ENCODE data around the gene ANKMY1. TPM values are rescaled to one million over a fixed set of nuclear protein-coding genes. Genes with fewer than 3 reads are reported as not detected.
A peak's percentile ranks its signal among the peaks of the same experiment; 100 is the strongest.

ANKMY1 gene
- total RNA-seq, 2 experiments from 2014 or later: 25.7 to 26.2 TPM

DNA sequence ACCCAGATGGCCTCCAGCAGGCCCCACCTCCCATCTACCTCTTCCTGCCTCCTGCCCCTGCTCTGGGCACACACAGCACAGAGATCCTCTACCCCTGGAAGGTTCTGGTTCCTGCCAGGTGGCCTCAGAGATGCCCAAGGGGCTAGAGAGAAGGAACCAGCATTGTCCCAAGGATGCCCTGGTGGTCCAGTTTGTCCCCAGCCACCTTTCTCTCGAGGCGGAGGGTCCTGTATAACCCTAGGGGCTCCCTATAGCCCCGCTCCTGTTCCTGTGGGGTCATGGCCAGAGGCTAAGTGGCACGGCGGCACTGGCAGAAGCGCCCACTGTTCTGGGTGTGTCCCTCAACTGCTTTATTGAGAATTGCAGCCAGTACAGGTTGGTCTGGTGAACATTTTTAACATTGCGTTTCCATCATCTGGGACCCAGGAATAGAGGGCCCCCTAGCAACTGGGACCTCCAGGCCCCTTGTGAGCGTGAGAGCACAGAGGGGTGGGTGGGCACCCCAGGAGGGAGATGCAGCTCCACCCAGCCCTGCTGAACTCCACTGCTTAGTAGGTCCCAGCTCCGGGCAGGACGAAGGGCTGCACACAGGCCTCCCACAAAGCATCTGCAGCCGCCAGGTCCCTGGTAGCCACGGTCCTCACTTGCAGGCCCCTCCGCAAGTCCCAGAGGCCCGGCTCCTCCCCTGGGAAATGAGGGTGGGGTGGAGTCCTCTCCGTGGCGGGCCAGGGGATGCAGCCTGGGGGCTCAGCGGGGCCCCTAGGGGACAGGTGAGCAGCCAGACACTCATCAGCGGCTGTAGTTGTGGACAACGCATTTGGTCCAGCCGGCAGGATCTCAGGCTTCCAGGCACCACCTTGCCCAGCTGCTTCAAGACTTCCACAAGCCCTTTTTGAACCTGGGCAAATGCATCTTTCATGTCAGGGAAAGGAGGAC lies 89.2 kb downstream of the ANKMY1 start:
- Mint-ChIP-seq H3K27ac (no peak overlapping the region), H3K4me1 (ENCODE audit: low read depth) (no peaks in the 10 kb centered on the region), H3K9me3 (no peaks in the 10 kb centered on the region), H3K27me3 (no peaks in the 10 kb centered on the region), H3K36me3 (ENCODE audit: low read depth) (peaks cover 24% of the 10 kb centered on the region), H3K4me3 (no peak overlapping the region)
- no peaks in the 10 kb centered on the region for H3K4me1 ChIP-seq (ENCODE audit: insufficient read depth, low read length)
- ATAC-seq (ENCODE audit: poor library complexity) (no peak), DNase-seq (peak in 3 of 14 experiments; percentile 1 to 10 (median 4))
- H3K4me3 ChIP-seq (ENCODE audit: low read length): no peak overlapping the region
- H3K36me3 ChIP-seq (ENCODE audit: insufficient read depth, low read length): peaks cover 2% of the 10 kb centered on the region
- TF ChIP-seq, protein P1, sequence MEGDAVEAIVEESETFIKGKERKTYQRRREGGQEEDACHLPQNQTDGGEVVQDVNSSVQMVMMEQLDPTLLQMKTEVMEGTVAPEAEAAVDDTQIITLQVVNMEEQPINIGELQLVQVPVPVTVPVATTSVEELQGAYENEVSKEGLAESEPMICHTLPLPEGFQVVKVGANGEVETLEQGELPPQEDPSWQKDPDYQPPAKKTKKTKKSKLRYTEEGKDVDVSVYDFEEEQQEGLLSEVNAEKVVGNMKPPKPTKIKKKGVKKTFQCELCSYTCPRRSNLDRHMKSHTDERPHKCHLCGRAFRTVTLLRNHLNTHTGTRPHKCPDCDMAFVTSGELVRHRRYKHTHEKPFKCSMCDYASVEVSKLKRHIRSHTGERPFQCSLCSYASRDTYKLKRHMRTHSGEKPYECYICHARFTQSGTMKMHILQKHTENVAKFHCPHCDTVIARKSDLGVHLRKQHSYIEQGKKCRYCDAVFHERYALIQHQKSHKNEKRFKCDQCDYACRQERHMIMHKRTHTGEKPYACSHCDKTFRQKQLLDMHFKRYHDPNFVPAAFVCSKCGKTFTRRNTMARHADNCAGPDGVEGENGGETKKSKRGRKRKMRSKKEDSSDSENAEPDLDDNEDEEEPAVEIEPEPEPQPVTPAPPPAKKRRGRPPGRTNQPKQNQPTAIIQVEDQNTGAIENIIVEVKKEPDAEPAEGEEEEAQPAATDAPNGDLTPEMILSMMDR (IDR thresholded peaks at IDR 0.05): no peak
- H3K27ac ChIP-seq (ENCODE audit: low read depth in 1 of 2, low read length in 2 of 2): no peak overlapping the region
- POLR2A ChIA-PET: no interaction called here
- intact Hi-C loops (cut with DNase I, micrococcal nuclease): no loop called here
- H3K9me3 ChIP-seq (ENCODE audit: control insufficient read depth in 1 of 2, insufficient read depth in 1 of 2, low read length in 2 of 2): peaks cover 18 to 23% of the 10 kb centered on the region in 2 experiments
- H3K27me3 ChIP-seq (ENCODE audit: control insufficient read depth in 1 of 2, insufficient read depth in 2 of 2, low read length in 2 of 2): no peaks in the 10 kb centered on the region
- CTCF ChIA-PET: no interaction called here

DNA sequence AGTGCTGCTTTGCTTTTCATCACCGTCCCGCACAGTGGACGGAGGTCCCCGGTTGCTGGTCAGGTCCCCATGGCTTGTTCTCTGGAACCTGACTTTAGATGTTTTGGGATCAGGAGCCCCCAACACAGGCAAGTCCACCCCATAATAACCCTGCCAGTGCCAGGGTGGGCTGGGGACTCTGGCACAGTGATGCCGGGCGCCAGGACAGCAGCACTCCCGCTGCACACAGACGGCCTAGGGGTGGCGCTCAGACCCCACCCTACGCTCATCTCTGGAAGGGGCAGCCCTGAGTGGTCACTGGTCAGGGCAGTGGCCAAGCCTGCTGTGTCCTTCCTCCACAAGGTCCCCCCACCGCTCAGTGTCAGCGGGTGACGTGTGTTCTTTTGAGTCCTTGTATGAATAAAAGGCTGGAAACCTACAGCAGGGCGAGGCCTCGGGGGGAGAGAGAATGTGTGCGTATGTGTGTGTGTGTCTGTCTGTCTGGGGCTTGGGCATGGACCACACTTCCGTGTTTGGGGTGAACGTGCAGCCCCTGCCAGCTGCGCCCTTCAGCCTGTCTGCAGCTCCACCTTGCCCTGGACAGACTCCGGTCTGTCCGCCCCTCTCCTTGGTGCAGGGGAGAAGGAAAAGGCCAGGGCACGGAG lies 90.0 kb downstream of the ANKMY1 start:
- intact Hi-C loops (cut with DNase I, micrococcal nuclease): no loop called here
- peaks cover 18% of the 10 kb centered on the region for H3K36me3 Mint-ChIP-seq (ENCODE audit: low read depth)
- H3K27me3 ChIP-seq (ENCODE audit: control insufficient read depth in 1 of 2, insufficient read depth in 2 of 2, low read length in 2 of 2): no peaks in the 10 kb centered on the region
- POLR2A ChIA-PET: no interaction called here
- H3K4me3 ChIP-seq (ENCODE audit: low read length): no peak overlapping the region
- H3K9me3 Mint-ChIP-seq: no peaks in the 10 kb centered on the region
- peaks cover 11 to 25% of the 10 kb centered on the region in 2 experiments for H3K9me3 ChIP-seq (ENCODE audit: control insufficient read depth in 1 of 2, insufficient read depth in 1 of 2, low read length in 2 of 2)
- H3K27me3 Mint-ChIP-seq: no peaks in the 10 kb centered on the region
- H3K27ac ChIP-seq (ENCODE audit: low read depth in 1 of 2, low read length in 2 of 2): no peak overlapping the region
- DNase-seq: peak in 4 of 14 experiments; percentile 0 to 28 (median 6)
- H3K4me1 ChIP-seq (ENCODE audit: insufficient read depth, low read length): no peaks in the 10 kb centered on the region
- TF ChIP-seq, protein P1 (IDR thresholded peaks at IDR 0.05): no peak
- H3K4me3 Mint-ChIP-seq: no peak overlapping the region
- no peak for ATAC-seq (ENCODE audit: poor library complexity)
- peaks cover 2% of the 10 kb centered on the region for H3K36me3 ChIP-seq (ENCODE audit: insufficient read depth, low read length)
- H3K27ac Mint-ChIP-seq: no peak overlapping the region
- H3K4me1 Mint-ChIP-seq (ENCODE audit: low read depth): no peaks in the 10 kb centered on the region
- CTCF ChIA-PET: no interaction called here

DNA sequence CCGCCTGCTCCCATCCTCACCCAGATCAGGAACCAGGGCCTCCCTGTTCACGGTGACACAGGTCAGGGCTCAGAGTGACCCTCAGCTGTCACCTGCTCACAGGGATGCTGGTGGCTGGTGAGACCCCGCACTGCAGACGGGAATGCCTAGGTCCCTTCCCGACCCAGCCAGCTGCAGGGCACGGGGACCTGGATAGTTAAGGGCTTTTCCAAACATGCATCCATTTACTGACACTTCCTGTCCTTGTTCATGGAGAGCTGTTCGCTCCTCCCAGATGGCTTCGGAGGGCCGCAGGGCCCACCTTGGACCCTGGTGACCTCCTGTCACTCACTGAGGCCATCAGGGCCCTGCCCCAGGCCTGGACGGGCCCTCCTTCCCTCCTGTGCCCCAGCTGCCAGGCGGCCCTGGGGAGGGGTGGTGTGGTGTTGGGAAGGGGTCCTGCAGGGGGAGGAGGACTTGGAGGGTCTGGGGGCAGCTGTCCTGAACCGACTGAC lies 90.6 kb downstream of the ANKMY1 start:
- Mint-ChIP-seq H3K4me1 (ENCODE audit: low read depth) (no peaks in the 10 kb centered on the region), H3K27me3 (no peaks in the 10 kb centered on the region), H3K9me3 (no peaks in the 10 kb centered on the region), H3K36me3 (ENCODE audit: low read depth) (peaks cover 18% of the 10 kb centered on the region), H3K4me3 (no peak overlapping the region), H3K27ac (no peak overlapping the region)
- intact Hi-C loops (cut with DNase I, micrococcal nuclease): no loop called here
- Histone ChIP-seq H3K9me3 (ENCODE audit: control insufficient read depth in 1 of 2, insufficient read depth in 1 of 2, low read length in 2 of 2) (peaks cover 5 to 20% of the 10 kb centered on the region in 2 experiments), H3K27me3 (ENCODE audit: control insufficient read depth in 1 of 2, insufficient read depth in 2 of 2, low read length in 2 of 2) (no peaks in the 10 kb centered on the region), H3K4me3 (ENCODE audit: low read length) (no peak overlapping the region), H3K36me3 (ENCODE audit: insufficient read depth, low read length) (peaks cover 2% of the 10 kb centered on the region), H3K4me1 (ENCODE audit: insufficient read depth, low read length) (no peaks in the 10 kb centered on the region), H3K27ac (ENCODE audit: low read depth in 1 of 2, low read length in 2 of 2) (no peak overlapping the region)
- CTCF ChIA-PET: no interaction called here
- ATAC-seq (ENCODE audit: poor library complexity): no peak
- TF ChIP-seq, protein P1 (IDR thresholded peaks at IDR 0.05): no peak
- DNase-seq: peak in 3 of 14 experiments; percentile 3 to 31 (median 7)
- POLR2A ChIA-PET: no interaction called here
